ENCODE data around the gene CDH23. TPM values are rescaled to one million over a fixed set of nuclear protein-coding genes. Genes with fewer than 3 reads are reported as not detected.
"Not testable (repeated sequence)": the region's sequence is repeated elsewhere in the genome, so short reads cannot be mapped to it uniquely, and the experiment has no call there.

CDH23 gene
- total RNA-seq, 1 donor from 2014 or later = not detected

- TF ChIP-seq CTCF (IDR thresholded peaks at IDR 0.05) = no peak
- Mint-ChIP-seq H3K27ac (ENCODE audit: unreplicated experiment) (no peak overlapping the region), H3K36me3 (ENCODE audit: low read depth) (peaks cover 3% of the 10 kb centered on the region), H3K9me3 (ENCODE audit: low read depth) (no peaks in the 10 kb centered on the region), H3K4me3 (ENCODE audit: unreplicated experiment) (no peak overlapping the region), H3K4me1 (ENCODE audit: low read depth) (peaks cover 10% of the 10 kb centered on the region), H3K27me3 (ENCODE audit: low read depth) (no peaks in the 10 kb centered on the region)
- DNase-seq (ENCODE audit: low spot score) = no peak
Measured at GRCh38 chr10:71358277-71358676, 38.4 kb upstream of the CDH23 start.

- H3K4me1 Mint-ChIP-seq (ENCODE audit: low read depth); H3K9me3 Mint-ChIP-seq (ENCODE audit: low read depth); H3K4me3 Mint-ChIP-seq (ENCODE audit: unreplicated experiment); DNase-seq (ENCODE audit: low spot score); H3K36me3 Mint-ChIP-seq (ENCODE audit: low read depth); H3K27ac Mint-ChIP-seq (ENCODE audit: unreplicated experiment); H3K27me3 Mint-ChIP-seq (ENCODE audit: low read depth): not testable (repeated sequence)
Measured at GRCh38 chr10:71358906-71359305, 37.8 kb upstream of the CDH23 start.

GRCh38 chr10:71359364-71360046 lies 37.2 kb upstream of the CDH23 start:
- H3K27ac Mint-ChIP-seq (ENCODE audit: unreplicated experiment) = no peak overlapping the region
- H3K9me3 Mint-ChIP-seq (ENCODE audit: low read depth) = no peaks in the 10 kb centered on the region
- H3K4me1 Mint-ChIP-seq (ENCODE audit: low read depth) = peaks cover 13% of the 10 kb centered on the region

GRCh38 chr10:71360735-71361134 lies 36.0 kb upstream of the CDH23 start:
- DNase-seq (ENCODE audit: low spot score) = no peak
- no peaks in the 10 kb centered on the region for H3K27me3 Mint-ChIP-seq (ENCODE audit: low read depth)
- H3K9me3 Mint-ChIP-seq (ENCODE audit: low read depth) = no peaks in the 10 kb centered on the region
- peaks cover 12% of the 10 kb centered on the region for H3K4me1 Mint-ChIP-seq (ENCODE audit: low read depth)
- no peak overlapping the region for H3K27ac Mint-ChIP-seq (ENCODE audit: unreplicated experiment)
- H3K4me3 Mint-ChIP-seq (ENCODE audit: unreplicated experiment) = no peak overlapping the region
- TF ChIP-seq CTCF (IDR thresholded peaks at IDR 0.05) = no peak
- peaks cover 3% of the 10 kb centered on the region for H3K36me3 Mint-ChIP-seq (ENCODE audit: low read depth)

More at GRCh38 chr10:71359364-71360046, 37.2 kb upstream of the CDH23 start:
- peaks cover 3% of the 10 kb centered on the region for H3K36me3 Mint-ChIP-seq (ENCODE audit: low read depth)
- no peaks in the 10 kb centered on the region for H3K27me3 Mint-ChIP-seq (ENCODE audit: low read depth)
- TF ChIP-seq CTCF (IDR thresholded peaks at IDR 0.05) = no peak
- DNase-seq (ENCODE audit: low spot score) = no peak
- H3K4me3 Mint-ChIP-seq (ENCODE audit: unreplicated experiment) = no peak overlapping the region

- Mint-ChIP-seq H3K4me1 (ENCODE audit: low read depth) (peaks cover 8% of the 10 kb centered on the region), H3K4me3 (ENCODE audit: unreplicated experiment) (no peak overlapping the region), H3K36me3 (ENCODE audit: low read depth) (peaks cover 3% of the 10 kb centered on the region), H3K27me3 (ENCODE audit: low read depth) (no peaks in the 10 kb centered on the region), H3K9me3 (ENCODE audit: low read depth) (no peaks in the 10 kb centered on the region), H3K27ac (ENCODE audit: unreplicated experiment) (no peak overlapping the region)
- no peak for DNase-seq (ENCODE audit: low spot score)
- TF ChIP-seq CTCF (IDR thresholded peaks at IDR 0.05) = no peak
Measured at GRCh38 chr10:71361581-71361980, 35.1 kb upstream of the CDH23 start.

GRCh38 chr10:71362141-71362540 lies 34.6 kb upstream of the CDH23 start:
- Mint-ChIP-seq H3K27ac (ENCODE audit: unreplicated experiment) (no peak overlapping the region), H3K4me3 (ENCODE audit: unreplicated experiment) (no peak overlapping the region), H3K36me3 (ENCODE audit: low read depth) (peaks cover 3% of the 10 kb centered on the region), H3K9me3 (ENCODE audit: low read depth) (no peaks in the 10 kb centered on the region), H3K4me1 (ENCODE audit: low read depth) (peaks cover 8% of the 10 kb centered on the region), H3K27me3 (ENCODE audit: low read depth) (no peaks in the 10 kb centered on the region)
- DNase-seq (ENCODE audit: low spot score) = no peak
- TF ChIP-seq CTCF (IDR thresholded peaks at IDR 0.05) = no peak
